HG03439 (cell line): ENCODE data around the gene PDZD2.
"Not testable (repeated sequence)": the region's sequence is repeated elsewhere in the genome, so short reads cannot be mapped to it uniquely, and the experiment has no call there.

Experiments
- ATAC-seq: cut with Tn5 transposase; IDR thresholded peaks from one replicate; pipeline ENCODE4 v1.9.1; 2021; ENCODE audit warnings: mild to moderate bottlenecking, moderate library complexity; ENCODE audit not compliant: unreplicated experiment

PDZD2 gene

GRCh38 chr5:31638748-31639418 lies at the start of gene PDZD2:
Gene PDZD2, plus strand, starts transcription at chr5:31639131.
- peak; percentile 78 for ATAC-seq

GRCh38 chr5:31593665-31594064 lies 45.3 kb upstream of the PDZD2 start:
- no peak for ATAC-seq

GRCh38 chr5:31596354-31596753 lies 42.6 kb upstream of the PDZD2 start:
- ATAC-seq = no peak

GRCh38 chr5:31598640-31599611 lies 40.0 kb upstream of the PDZD2 start:
- no peak for ATAC-seq

GRCh38 chr5:31602305-31602704 lies 36.6 kb upstream of the PDZD2 start:
- ATAC-seq = not testable (repeated sequence)

- ATAC-seq = no peak
These were observed 34.7 kb upstream of the PDZD2 start for GRCh38 chr5:31604240-31604639.

GRCh38 chr5:31604644-31605043 lies 34.3 kb upstream of the PDZD2 start:
- no peak for ATAC-seq

- ATAC-seq = no peak
These were observed 33.0 kb upstream of the PDZD2 start for GRCh38 chr5:31605920-31606319.

GRCh38 chr5:31607546-31607945 lies 31.4 kb upstream of the PDZD2 start:
- ATAC-seq = no peak

GRCh38 chr5:31611002-31611401 lies 27.9 kb upstream of the PDZD2 start:
- no peak for ATAC-seq

GRCh38 chr5:31613651-31614050 lies 25.3 kb upstream of the PDZD2 start:
- no peak for ATAC-seq

GRCh38 chr5:31614151-31615020 lies 24.5 kb upstream of the PDZD2 start:
- no peak for ATAC-seq

GRCh38 chr5:31617867-31618266 lies 21.1 kb upstream of the PDZD2 start:
- ATAC-seq = no peak

- ATAC-seq = no peak
These were observed 18.9 kb upstream of the PDZD2 start for GRCh38 chr5:31620026-31620425.

GRCh38 chr5:31623249-31623648 lies 15.7 kb upstream of the PDZD2 start:
- ATAC-seq = no peak

- ATAC-seq = no peak
These were observed 13.5 kb upstream of the PDZD2 start for GRCh38 chr5:31625394-31625793.

- no peak for ATAC-seq
These were observed 12.8 kb upstream of the PDZD2 start for GRCh38 chr5:31626156-31626555.

GRCh38 chr5:31626604-31627234 lies 12.2 kb upstream of the PDZD2 start:
- ATAC-seq = no peak

- no peak for ATAC-seq
These were observed 8.0 kb upstream of the PDZD2 start for GRCh38 chr5:31630931-31631330.

GRCh38 chr5:31632460-31632859 lies 6.5 kb upstream of the PDZD2 start:
- no peak for ATAC-seq

GRCh38 chr5:31635446-31635845 lies 3.5 kb upstream of the PDZD2 start:
- no peak for ATAC-seq
